GM19238 (cell line): ENCODE data around the gene ST3GAL4.

Experiments used
- DNase-seq: peaks from one replicate; pipeline ENCODE4 v3.0.0; 2011; ENCODE audit warnings: low spot score; ENCODE audit not compliant: insufficient read length

ST3GAL4 gene

GRCh38 chr11:126329644-126330211, 25.8 kb upstream of the ST3GAL4 start:
- DNase-seq = no peak

- DNase-seq = no peak
These were observed 24.2 kb upstream of the ST3GAL4 start for GRCh38 chr11:126331286-126331685.

- DNase-seq = no peak
These were observed 23.2 kb upstream of the ST3GAL4 start for GRCh38 chr11:126332221-126332711.

- no peak for DNase-seq
These were observed 22.3 kb upstream of the ST3GAL4 start for GRCh38 chr11:126333142-126333541.

- DNase-seq = no peak
These were observed 20.6 kb upstream of the ST3GAL4 start for GRCh38 chr11:126334659-126335462.

- no peak for DNase-seq
These were observed 20.1 kb upstream of the ST3GAL4 start for GRCh38 chr11:126335463-126335760.

- DNase-seq = no peak
These were observed 19.3 kb upstream of the ST3GAL4 start for GRCh38 chr11:126336138-126336541.

- no peak for DNase-seq
These were observed 18.8 kb upstream of the ST3GAL4 start for GRCh38 chr11:126336671-126337101.

GRCh38 chr11:126337126-126337473, 18.4 kb upstream of the ST3GAL4 start:
- DNase-seq = no peak

- no peak for DNase-seq
These were observed 17.8 kb upstream of the ST3GAL4 start for GRCh38 chr11:126337474-126338241.

- no peak for DNase-seq
These were observed 17.0 kb upstream of the ST3GAL4 start for GRCh38 chr11:126338346-126339055.

- no peak for DNase-seq
These were observed 16.2 kb upstream of the ST3GAL4 start for GRCh38 chr11:126339073-126339862.

- no peak for DNase-seq
These were observed 15.5 kb upstream of the ST3GAL4 start for GRCh38 chr11:126339863-126340434.

GRCh38 chr11:126340960-126341606, 14.4 kb upstream of the ST3GAL4 start:
- DNase-seq = no peak

GRCh38 chr11:126341760-126342161, 13.7 kb upstream of the ST3GAL4 start:
- DNase-seq = no peak

- DNase-seq = no peak
These were observed 12.4 kb upstream of the ST3GAL4 start for GRCh38 chr11:126343051-126343450.

GRCh38 chr11:126344141-126345080, 11.1 kb upstream of the ST3GAL4 start:
- no peak for DNase-seq

- DNase-seq = no peak
These were observed 10.2 kb upstream of the ST3GAL4 start for GRCh38 chr11:126345283-126345682.
